ENCODE data around the gene PCSK9.

Gene PCSK9

DNA sequence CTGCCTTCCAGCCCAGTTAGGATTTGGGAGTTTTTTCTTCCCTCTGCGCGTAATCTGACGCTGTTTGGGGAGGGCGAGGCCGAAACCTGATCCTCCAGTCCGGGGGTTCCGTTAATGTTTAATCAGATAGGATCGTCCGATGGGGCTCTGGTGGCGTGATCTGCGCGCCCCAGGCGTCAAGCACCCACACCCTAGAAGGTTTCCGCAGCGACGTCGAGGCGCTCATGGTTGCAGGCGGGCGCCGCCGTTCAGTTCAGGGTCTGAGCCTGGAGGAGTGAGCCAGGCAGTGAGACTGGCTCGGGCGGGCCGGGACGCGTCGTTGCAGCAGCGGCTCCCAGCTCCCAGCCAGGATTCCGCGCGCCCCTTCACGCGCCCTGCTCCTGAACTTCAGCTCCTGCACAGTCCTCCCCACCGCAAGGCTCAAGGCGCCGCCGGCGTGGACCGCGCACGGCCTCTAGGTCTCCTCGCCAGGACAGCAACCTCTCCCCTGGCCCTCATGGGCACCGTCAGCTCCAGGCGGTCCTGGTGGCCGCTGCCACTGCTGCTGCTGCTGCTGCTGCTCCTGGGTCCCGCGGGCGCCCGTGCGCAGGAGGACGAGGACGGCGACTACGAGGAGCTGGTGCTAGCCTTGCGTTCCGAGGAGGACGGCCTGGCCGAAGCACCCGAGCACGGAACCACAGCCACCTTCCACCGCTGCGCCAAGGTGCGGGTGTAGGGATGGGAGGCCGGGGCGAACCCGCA is at the start of gene PCSK9:
Gene PCSK9 (plus strand): TSS at position 207 of the 741 bp plus-strand sequence. CDS start 290 bp downstream, at position 497.
- DNase-seq (ENCODE audit: extremely low read depth in 1 of 2, low read depth in 1 of 2): no peak

DNA sequence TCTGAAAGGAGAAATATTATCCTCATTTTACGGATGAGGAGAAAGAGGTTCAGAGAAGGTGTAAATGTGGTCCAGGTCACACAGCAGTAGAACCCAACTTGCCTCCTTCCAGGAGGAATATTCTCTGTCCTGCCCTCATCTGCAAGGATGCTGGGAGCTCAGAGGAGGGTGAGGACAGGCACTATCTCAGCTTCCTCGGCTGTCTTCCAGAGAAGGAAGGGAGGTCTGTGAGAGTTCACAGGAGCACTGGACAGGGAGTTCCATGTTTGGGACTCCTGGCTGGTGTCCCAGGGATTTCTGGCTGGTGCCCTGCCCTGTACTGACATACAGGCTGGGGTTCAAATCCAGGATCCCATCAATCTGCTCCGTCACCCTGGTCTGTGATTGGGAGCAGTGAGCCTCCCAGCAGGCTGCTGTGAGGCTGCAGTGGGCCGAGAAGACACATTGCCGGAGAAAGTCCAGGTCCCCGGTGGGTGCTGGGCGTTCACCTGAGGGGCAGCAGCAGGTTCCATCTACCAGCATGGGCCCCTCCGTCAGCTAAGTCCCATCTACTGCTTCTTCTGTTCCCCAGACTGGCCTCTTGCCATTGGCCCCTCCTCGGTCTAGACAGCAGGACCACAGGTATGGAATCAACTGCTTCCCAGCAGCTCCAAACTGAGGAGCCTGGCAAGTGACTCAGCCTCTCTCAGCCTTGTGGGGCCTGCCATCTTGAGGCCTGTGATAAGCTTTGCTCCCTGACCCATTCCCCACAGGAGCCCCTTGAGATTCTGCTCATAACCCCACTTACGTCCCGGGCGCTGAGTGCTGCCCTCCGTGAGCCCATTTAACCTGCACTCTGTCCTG is 49.2 kb upstream of the PCSK9 start:
- no peak for DNase-seq (ENCODE audit: extremely low read depth in 1 of 2, low read depth in 1 of 2)

DNA sequence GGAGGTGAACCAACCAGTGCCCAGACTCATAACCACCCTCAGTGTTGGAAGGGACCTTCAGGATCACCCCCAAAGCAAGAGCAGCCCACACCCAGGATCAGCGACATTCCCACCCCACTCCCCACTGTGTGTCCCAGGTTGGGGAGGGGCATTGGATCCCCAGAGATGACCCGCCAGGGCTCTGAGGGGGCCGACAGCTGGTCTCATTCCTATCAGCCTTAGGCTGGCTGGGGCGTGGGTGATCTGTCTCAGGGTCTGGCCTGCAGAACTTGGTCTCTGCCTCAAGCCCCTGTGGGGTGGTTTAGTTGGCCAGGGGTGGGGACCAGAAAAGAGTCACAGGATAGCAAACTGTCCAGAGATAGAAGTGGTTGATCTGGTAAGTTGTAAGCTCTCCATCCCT is 48.4 kb upstream of the PCSK9 start:
- no peak for DNase-seq (ENCODE audit: extremely low read depth in 1 of 2, low read depth in 1 of 2)

DNA sequence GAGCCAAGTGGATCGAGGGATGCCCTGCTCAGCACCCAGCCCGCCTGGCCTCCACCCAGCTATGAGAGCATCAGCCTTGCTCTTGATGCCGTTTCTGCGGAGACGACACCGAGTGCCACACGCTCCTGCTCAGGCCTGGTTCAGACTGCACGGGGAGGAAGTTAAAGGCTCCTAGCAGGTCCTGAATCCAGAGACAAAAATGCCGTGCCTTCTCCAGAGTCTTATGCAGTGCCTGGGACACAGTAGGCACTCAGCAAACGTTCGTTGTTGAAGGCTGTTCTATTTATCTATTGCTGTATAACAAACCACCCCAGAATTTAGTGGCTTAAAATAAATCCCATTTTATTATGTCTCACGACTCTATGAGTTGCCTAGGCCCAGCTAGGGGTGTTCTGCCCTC is 47.4 kb upstream of the PCSK9 start:
- DNase-seq (ENCODE audit: extremely low read depth in 1 of 2, low read depth in 1 of 2): no peak

DNA sequence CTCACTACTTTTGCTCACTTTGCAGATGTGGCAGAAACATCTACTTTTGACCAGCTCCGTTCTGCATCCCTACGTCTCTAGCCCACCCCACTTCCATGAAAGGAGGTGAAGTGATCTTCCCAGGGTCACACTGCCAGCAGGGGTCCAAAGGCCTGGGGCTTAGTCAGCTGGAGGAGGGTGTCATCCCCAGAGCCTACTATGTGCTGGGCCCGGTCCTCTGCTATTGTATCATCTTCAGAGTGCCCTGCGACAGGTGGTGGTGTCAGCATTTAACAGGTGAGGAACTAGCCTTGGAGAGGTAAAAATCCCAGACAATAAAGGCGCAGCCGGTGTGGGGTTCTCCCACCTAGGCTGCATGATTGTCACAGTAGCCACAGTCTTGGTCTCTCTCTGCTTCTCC is 46.2 kb upstream of the PCSK9 start:
- no peak for DNase-seq (ENCODE audit: extremely low read depth in 1 of 2, low read depth in 1 of 2)

DNA sequence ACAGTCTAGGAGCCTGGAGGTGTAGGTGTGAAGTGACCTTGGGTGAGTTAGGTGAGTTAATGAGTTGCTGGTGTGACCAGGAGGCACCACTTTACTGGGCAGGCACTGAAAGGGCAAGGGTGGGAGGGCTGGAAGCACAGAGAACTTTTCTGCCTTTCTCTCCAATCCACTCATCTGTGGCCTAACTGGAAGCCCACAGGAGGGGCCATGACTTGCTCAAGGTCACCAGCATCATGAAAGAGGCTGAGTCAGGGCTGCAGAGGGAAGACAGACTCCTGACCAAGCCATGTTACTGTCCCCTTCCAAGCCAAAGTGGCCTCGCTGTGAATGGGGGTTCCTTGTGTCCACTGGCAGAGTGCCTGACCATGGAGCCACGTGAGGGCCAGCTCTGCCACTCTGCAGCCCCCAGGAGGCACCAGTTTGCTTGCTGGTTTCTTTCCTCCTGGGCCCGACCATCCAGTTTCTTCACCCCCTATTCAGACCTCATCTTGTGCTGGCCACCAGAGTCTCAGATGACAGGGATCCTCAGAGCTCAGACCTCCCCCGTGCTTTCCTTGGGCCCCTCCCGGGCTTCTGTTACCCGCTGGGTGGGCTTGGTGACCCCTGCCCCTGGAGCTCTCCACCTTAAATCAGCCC is 44.9 kb upstream of the PCSK9 start:
- DNase-seq (ENCODE audit: extremely low read depth in 1 of 2, low read depth in 1 of 2): no peak

DNA sequence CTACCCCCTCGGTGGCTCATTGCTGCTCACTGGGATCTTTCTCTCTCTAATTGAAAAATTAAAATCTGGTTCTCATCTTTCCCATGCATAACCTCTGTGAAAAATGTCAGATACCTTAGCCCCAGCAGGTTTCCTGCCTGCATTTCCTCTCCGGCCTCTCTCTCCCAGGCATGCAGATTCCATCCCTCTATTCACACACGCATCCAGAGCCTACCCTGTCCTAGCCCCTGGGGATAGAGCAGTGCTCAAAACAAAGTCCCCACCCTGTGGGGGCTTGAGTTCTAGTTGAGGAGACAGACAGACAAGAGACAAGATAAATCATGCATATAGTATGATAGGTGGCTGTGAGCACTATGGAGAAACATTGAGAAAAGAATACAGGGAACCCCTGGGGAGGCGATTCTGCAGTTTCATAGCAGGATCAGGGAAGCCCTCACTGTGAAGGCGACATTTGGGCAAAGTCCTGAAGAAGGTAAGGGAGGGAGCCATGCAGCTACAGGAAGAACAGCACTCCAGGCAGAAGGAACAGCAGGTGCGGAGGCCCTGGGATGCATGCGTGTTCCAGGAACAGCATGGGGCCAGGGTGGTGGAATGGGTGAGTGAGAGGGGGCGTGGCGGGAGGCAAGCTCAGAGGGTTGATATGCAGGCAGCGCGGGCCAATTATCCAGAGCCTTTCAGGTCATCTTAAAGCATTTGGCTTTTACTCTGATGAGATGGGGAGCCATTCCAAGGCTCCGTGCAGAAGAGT is 44.2 kb upstream of the PCSK9 start:
- no peak for DNase-seq (ENCODE audit: extremely low read depth in 1 of 2, low read depth in 1 of 2)

DNA sequence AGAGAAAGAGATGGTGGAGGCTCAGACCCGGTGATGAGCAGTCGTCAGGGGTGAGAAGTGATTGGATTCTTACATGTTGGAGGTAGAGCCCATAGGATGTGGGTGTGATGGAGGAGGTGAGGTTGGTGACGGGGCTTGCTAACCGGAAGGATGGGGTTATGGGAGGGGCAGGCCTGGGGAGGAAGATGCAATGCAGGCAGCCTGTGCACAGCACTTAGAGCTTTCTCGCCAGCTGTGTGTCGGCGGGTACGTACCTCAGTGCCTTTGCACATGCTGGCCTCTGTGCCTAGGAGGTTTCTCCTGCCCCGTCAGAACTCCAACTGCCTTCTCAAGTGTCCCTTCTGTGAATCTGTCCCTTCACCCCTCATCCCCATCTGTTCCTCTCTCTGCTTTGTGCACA is 43.5 kb upstream of the PCSK9 start:
- DNase-seq (ENCODE audit: extremely low read depth in 1 of 2, low read depth in 1 of 2): no peak

DNA sequence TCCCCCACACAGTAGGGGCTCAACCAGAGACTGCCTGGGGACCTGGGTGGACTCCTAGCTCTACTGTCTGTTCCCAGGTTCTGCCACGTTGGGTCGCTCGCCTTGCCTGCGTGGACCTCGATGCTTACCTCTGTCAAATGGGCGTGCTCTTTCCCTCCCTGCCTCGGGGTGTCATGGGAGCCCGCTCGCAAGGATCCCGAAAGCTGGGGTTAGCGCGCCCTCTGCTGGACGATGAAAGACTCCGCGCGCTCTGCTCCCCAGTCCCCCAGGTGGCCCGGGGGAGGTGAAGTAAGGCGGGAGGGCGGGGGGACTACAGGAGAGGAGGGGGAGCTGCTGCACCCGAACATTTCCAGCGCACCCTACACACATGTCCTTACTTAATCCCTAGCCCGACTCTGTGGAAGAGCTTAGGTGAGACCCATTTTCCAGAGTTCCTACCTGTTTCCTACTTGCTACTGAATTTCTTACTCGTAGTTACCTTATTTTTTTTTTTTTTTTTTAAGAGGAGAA is 42.9 kb upstream of the PCSK9 start:
- peak; percentile 11 to 69 for DNase-seq (ENCODE audit: extremely low read depth in 1 of 2, low read depth in 1 of 2)

DNA sequence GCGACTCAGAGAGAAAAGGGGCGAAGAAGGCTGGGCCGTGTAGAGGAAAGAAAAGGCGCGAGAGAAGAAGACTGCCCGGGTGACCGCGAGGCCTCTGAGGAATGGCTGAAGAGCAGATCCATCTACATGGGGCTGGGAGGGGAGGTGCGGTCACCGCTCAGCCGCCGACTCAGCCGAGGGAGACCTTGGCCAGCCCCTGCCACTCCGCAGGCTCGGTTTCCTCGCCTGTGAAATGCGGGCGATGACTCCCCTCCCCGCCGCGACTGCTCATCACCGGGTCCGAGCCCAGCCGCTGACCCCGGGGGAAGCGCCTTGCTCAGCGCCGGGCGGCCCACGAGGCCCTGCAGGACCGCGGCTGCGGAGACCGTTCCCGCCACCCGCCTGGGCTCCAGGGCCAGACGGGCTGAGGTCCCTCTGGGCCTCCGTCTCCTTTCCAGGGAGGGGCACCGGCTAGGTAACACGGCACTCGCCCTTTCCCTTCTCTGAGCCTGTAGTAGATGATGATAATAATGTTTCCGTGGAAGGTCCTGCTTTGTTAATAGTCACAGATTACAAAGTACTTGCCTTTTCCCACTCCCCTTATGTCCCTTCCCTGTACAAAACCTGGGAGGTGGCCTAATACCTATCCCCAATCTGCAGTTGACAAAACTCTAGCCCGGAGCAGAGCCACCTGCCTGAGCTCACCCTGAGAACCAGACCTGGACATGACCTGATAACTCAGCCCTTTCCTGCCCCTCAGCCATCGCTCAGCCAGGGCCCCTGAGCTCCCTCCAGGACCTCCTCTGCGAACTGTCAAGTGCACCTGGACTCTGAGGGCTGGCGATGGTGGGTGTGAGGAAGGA is 42.3 kb upstream of the PCSK9 start:
- no peak for DNase-seq (ENCODE audit: extremely low read depth in 1 of 2, low read depth in 1 of 2)

DNA sequence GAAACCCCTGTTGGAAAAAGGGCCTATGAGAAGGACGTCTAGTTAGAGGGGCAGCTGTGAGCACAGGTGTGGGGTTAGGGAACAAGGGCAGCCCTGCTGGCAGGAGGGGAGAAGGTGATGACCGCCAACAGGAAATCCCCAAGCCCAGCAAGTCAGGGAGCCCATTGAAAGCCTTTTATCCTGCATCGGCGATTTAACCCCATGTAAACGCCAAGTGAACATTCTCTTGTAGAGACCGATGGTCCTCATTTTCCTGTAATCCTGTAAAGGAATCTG is 41.7 kb upstream of the PCSK9 start:
- DNase-seq (ENCODE audit: extremely low read depth in 1 of 2, low read depth in 1 of 2): no peak

DNA sequence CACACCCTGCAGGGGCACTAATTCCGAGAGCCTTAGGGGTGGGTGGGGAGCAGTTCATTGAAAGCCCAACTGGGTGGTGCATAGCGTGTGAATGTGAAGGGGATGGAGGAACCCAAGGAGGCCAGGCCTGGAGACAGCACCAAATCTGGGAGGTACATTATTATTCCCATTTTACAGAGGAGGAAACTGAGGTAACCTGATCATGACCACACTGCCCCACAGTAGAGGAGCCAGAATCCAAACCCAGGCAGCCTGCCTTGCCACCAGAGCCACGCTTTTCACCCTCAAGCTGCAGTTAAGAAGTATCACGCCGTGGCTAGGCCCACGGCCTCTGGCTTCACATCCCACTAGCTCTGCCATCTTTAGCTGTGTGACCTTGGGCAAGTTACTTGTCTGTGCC is 41.2 kb upstream of the PCSK9 start:
- DNase-seq (ENCODE audit: extremely low read depth in 1 of 2, low read depth in 1 of 2): no peak

DNA sequence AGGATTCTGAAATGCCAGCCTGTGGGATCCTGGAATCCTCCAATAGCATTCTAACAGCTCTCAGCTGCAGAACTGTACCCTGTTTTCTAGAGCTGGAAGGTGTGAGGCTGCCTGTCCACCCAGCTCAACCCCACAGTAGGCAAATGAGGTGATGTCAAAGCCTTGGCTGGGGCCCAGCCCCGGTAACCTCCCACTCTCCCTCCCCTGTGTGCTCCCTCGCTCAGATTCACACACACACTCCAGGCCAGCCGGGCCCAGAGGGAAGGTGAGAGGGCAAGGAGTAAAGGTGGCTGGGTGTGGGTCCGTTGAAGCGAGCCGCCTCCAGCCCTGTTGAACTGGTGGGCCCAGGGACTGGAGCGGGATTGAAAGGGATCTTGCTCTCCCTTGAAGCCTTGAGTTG is 40.7 kb upstream of the PCSK9 start, which contains the start of gene BSND:
Gene BSND (plus strand): TSS at position 257 of the 400 bp plus-strand sequence. CDS start 254 bp downstream, outside the sequence.
- no peak for DNase-seq (ENCODE audit: extremely low read depth in 1 of 2, low read depth in 1 of 2)

DNA sequence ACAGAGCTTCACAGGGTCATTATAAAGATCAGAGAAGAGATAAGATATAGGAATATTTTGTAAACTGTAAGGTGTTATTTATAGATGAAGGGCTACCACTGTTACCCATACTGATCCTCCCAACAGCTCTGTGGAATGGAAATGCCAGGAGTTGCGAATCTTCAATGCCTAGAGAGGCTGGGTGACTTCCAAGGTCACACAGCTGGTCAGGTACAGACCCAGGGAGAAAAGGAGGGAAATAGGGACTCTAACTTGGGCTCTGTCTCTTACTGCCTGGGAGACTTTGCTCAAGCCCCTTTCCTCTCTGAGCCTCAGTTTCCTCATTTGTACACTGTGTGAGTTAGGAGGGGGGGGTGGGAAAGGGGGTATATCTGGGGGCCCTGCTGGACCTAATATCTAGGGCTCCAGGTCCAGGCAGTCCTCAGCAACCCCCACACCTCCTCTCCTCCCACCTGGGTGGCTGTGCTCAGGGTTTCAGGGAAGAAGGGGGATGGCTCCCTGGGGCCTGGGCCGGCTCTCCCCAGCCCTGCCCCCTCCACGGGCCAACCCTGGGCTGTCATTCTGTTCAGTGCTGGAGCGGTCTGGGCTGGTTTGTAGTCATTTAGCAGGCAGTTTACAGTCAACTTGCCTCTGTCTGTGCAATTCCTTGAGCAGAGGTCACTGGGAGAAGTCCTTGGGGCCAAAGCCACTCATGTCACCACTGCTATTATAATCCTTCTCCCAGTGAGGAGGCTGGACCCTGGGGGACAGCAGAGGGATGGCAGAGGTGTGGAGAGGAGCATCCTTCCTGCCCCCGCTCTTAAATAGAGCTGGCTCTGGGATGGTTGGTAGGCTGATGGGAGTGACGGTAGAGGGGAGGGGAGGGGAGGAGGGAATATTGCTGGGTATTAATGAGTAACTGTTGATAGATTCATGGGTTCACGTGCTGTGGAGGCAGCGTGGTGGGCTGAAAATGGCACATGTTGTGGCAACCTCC is 39.0 kb upstream of the PCSK9 start:
- no peak for DNase-seq (ENCODE audit: extremely low read depth in 1 of 2, low read depth in 1 of 2)

DNA sequence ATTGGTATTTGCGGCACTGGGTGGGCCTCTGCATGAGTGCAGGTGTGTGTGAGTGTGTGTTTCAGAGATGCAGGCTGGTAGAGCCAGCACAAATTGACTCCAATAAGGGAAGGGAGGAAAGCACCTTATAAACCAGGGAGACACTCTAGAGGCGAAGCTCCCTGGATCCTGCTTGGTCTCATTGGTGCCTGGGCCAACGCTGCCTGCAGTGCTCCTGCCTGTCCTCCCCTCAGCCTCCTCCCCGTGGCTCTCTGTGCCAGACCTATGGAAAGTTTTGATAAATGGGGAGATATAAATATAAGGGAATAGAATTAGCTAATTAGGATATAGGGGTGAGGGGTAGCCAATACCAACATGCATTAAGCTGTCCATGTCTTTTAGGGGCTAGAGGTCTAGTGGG is 38.0 kb upstream of the PCSK9 start:
- no peak for DNase-seq (ENCODE audit: extremely low read depth in 1 of 2, low read depth in 1 of 2)

DNA sequence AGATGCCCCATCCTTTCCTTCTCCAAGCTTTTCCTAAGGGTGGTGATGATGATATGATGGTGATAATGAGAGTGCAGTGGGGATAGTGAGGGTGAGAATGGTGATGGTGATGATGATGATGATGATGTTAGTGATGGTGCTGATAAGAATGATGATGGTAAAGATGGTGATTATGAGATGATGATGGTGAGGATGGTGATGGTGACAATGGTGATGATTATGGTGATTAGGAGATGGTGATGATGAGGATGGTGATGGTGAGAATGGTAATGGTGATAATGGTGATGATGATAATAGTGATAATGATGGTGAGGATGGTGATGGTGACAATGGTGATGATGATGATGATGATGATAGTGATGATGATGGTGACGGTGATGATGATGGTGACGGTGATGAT is 36.7 kb upstream of the PCSK9 start:
- DNase-seq (ENCODE audit: extremely low read depth in 1 of 2, low read depth in 1 of 2): no peak

DNA sequence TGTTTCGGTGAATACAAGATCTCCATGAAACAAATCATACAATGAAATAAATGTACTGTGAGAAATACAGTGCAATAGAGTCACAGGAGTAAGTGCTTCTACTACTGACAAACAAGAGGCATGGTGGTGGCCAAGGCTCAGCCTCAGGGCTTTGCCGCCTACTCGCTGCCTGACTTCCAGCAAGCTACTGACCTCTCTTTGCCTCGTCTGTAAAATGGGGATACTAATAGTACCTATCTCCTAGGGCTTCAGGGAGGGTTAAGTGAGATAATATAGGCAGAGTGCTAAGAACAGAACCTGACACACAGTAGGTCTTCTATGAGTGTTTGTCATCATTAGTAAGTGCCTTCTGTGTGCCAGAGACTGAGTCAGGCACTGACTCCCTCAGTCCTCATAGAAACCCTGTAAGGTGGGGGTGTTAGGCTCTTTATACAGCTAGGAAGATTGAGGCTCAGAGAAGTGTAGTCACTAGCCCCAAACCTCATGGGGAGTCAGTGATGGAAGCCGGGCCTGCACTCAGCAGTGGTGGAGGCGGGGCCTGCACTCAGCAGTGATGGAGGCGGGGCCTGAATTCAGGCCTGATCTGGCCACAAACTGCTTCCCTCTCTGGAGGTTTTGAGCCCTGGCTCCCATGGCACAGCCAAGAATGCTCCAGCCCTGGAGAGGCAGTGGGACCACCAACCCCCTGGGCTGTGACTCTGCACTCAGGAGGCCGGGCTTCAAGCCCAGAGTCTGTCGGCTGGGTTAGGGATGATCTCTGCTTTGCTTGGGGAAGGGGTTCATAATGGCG is 33.8 kb upstream of the PCSK9 start:
- no peak for DNase-seq (ENCODE audit: extremely low read depth in 1 of 2, low read depth in 1 of 2)

DNA sequence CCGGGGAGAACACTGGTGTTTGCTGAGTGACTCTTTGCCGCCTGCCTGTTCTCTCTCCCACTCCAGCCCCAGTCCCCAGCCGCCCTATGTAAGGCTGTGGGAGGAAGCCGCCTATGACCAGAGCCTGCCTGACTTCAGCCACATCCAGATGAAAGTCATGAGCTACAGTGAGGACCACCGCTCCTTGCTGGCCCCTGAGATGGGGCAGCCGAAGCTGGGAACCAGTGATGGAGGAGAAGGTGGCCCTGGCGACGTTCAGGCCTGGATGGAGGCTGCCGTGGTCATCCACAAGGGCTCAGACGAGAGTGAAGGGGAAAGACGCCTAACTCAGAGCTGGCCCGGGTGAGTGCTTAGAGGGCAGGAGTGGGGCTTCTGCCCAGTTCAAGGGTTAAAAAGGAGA is 32.4 kb upstream of the PCSK9 start:
- DNase-seq (ENCODE audit: extremely low read depth in 1 of 2, low read depth in 1 of 2): no peak

Measured in activated CD8-positive, alpha-beta memory T cell treated with anti-CD3 and anti-CD28 coated beads for 1 hour (primary cell).